Pancreas (tissue), 10 donors: ENCODE results near the gene CTNNA2. TPM values are rescaled to one million over a fixed set of nuclear protein-coding genes. Genes with fewer than 3 reads are reported as not detected.
"Not testable (repeated sequence)": the region's sequence is repeated elsewhere in the genome, so short reads cannot be mapped to it uniquely, and the experiment has no call there.

Experiments
- ATAC-seq, 4 donors: fragments of 200-7000 bp; cut with Tn5 transposase; one replicate each; pipeline versions ENCODE4 v1.8.0 to v1.9.1; 2020; ENCODE audit warnings: mild to moderate bottlenecking in 4 of 4, moderate library complexity in 4 of 4
- DNase-seq, 6 donors: peaks; one replicate each; pipeline ENCODE4 v3.0.0-alpha.2; 2020
- FAIRE-seq: peaks from 2 replicates; lab custom pipeline; 2012; peaks lifted over from hg19 to GRCh38; lab: Jason Lieb, UNC
- H3K27ac ChIP-seq, 4 donors: fragments of 200-600 bp; sonication (generic); 1 replicate in 3 of 4; 2 replicates in 1 of 4; pipeline versions ENCODE4 v1.5.0 to v1.8.0; 2020
- H3K27me3 ChIP-seq, 4 donors: fragments of 200-600 bp; one replicate each; pipeline ENCODE4 v1.8.0; 2021
- H3K36me3 ChIP-seq, 3 donors: fragments of 200-600 bp; sonication (generic) in 1 of 3; one replicate each; pipeline versions ENCODE4 v1.5.0 to v1.8.0; 2020 to 2021
- H3K4me1 ChIP-seq, 3 donors: fragments of 200-600 bp; one replicate each; pipeline ENCODE4 v1.8.0; 2021
- H3K4me3 ChIP-seq, 4 donors: fragments of 200-600 bp; sonication (generic) in 2 of 4; one replicate each; pipeline versions ENCODE4 v1.5.0 to v1.8.0; 2020 to 2021
- H3K9me3 ChIP-seq, 4 donors: fragments of 200-600 bp; one replicate each; pipeline ENCODE4 v1.8.0; 2021
- WGBS, 2 donors: extraction: QIAGEN DNeasy Blood & Tissue Kit; methylation state at CpG; one replicate each; pipeline ENCODE4 v1.1.7; 2013; 5-methylcytosine and 5-hydroxymethylcytosine counted together
- intact Hi-C, 3 donors: fragments of 100-400 bp; cut with DNase I; formaldehyde crosslinking; loops; one replicate each; pipeline versions ENCODE4 v1.11.1 to v1.14.2; 2022
- polyA plus RNA-seq, 2 donors: library from polyadenylated mRNA; stranded (reverse); fragments of 200-250 nt; gene quantifications; one replicate each; pipeline ENCODE4 v1.2.3, GENCODE V29; 2013
- total RNA-seq, 6 donors: library from RNA; stranded (reverse); fragmentation: NEBNext Ultra II Directional in 4 of 6; extraction: Animal tissue kit (Norgen Biotek cat#: 25700) in 4 of 6; gene quantifications; one replicate each; pipeline versions ENCODE4 v1.2.1 to v1.2.4, GENCODE V29; 2021 to 2023
- TF ChIP-seq, protein P1 (sequence below), 4 donors: fragments of 200-600 bp; sonication (generic) in 3 of 4; IDR thresholded peaks; one replicate each; pipeline versions ENCODE4 v1.5.0 to v1.8.0; 2021; ENCODE audit warnings: antibody characterized with exemption in 4 of 4
- donor health status: healthy with polysubstance abuse.
- donor health status: DM: no; HTN: no; CAD: no; lungs with moderate emphysema.
- donor health status: DM: no; HTN: no; CAD: no.
- donor health status: control.
- donor health status: control.
- donor health status: Bipolar disorder and iron deficiency.
- donor health status: DM: yes; HTN: yes; CAD: no.
- donor health status: DM: no; HTN: no; CAD: no.
- donor health status: DM: no; HTN: no; CAD: no.
- donor health status: DM: yes; HTN: yes; CAD: no.

The CTNNA2 gene
- total and polyA plus RNA-seq, 8 donors, result 0.25 to 12.1 (median 2.1) TPM

DNA sequence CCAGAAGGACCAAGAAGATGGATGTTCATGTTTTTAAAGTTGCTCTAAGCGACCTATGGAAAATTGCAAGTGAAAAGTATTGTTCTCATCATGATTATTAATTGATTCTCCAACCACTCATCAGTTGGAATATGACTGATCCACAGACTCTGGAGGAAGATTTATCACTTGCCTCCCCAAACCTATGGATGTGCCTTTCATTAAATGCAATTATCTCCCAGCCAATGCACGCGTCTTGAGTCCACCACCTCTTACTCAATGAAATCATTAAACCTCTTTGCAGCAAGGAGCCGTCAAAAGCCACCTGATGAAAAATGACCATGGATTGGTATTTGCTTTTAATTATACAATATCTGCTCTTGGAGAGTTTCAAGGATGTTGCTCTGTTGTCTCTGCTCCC is 626.1 kb downstream of the CTNNA2 start:
- FAIRE-seq, result no peak
- intact Hi-C loops, result no loop called here
- Histone ChIP-seq H3K36me3 (no peaks in the 10 kb centered on the region), H3K9me3 (no peaks in the 10 kb centered on the region), H3K4me1 (no peaks in the 10 kb centered on the region), H3K27ac (no peak overlapping the region), H3K4me3 (no peak overlapping the region), H3K27me3 (no peaks in the 10 kb centered on the region)
- DNase-seq, result no peak
- TF ChIP-seq, protein P1, sequence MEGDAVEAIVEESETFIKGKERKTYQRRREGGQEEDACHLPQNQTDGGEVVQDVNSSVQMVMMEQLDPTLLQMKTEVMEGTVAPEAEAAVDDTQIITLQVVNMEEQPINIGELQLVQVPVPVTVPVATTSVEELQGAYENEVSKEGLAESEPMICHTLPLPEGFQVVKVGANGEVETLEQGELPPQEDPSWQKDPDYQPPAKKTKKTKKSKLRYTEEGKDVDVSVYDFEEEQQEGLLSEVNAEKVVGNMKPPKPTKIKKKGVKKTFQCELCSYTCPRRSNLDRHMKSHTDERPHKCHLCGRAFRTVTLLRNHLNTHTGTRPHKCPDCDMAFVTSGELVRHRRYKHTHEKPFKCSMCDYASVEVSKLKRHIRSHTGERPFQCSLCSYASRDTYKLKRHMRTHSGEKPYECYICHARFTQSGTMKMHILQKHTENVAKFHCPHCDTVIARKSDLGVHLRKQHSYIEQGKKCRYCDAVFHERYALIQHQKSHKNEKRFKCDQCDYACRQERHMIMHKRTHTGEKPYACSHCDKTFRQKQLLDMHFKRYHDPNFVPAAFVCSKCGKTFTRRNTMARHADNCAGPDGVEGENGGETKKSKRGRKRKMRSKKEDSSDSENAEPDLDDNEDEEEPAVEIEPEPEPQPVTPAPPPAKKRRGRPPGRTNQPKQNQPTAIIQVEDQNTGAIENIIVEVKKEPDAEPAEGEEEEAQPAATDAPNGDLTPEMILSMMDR (IDR thresholded peaks at IDR 0.05), result no peak
- 55 to 58% methylated on average over 4 of the region's 4 CpGs for whole genome bisulfite sequencing, 2 donors
- no peak for ATAC-seq

- no peak for ATAC-seq
- Histone ChIP-seq H3K4me3 (no peak overlapping the region), H3K27me3 (no peaks in the 10 kb centered on the region), H3K36me3 (no peaks in the 10 kb centered on the region), H3K9me3 (no peaks in the 10 kb centered on the region), H3K4me1 (no peaks in the 10 kb centered on the region), H3K27ac (no peak overlapping the region)
- DNase-seq, result no peak
- WGBS, 2 donors, result 75 to 78% methylated on average over 4 of the region's 4 CpGs
- intact Hi-C loops, result no loop called here
- FAIRE-seq, result no peak
- TF ChIP-seq, protein P1 (IDR thresholded peaks at IDR 0.05), result no peak
Measured at GRCh38 chr2:80141007-80141726, 628.3 kb downstream of the CTNNA2 start.

GRCh38 chr2:80145499-80145898 is 632.6 kb downstream of the CTNNA2 start:
- ATAC-seq, result no peak
- intact Hi-C loops, result no loop called here
- Histone ChIP-seq H3K27me3 (no peaks in the 10 kb centered on the region), H3K4me1 (no peaks in the 10 kb centered on the region), H3K9me3 (no peaks in the 10 kb centered on the region), H3K36me3 (no peaks in the 10 kb centered on the region), H3K27ac (no peak overlapping the region), H3K4me3 (no peak overlapping the region)
- 71 to 79% methylated on average over 4 of the region's 4 CpGs for whole genome bisulfite sequencing, 2 donors
- no peak for FAIRE-seq
- TF ChIP-seq, protein P1 (IDR thresholded peaks at IDR 0.05), result no peak
- DNase-seq, result no peak

GRCh38 chr2:80146757-80147156 is 633.9 kb downstream of the CTNNA2 start:
- ATAC-seq, intact Hi-C loops, H3K27me3 ChIP-seq, DNase-seq, H3K36me3 ChIP-seq, H3K4me3 ChIP-seq, H3K4me1 ChIP-seq, H3K9me3 ChIP-seq, H3K27ac ChIP-seq, FAIRE-seq: not testable (repeated sequence)
- WGBS, 2 donors, result 85 to 87% methylated on average over 5 of the region's 5 CpGs

DNA sequence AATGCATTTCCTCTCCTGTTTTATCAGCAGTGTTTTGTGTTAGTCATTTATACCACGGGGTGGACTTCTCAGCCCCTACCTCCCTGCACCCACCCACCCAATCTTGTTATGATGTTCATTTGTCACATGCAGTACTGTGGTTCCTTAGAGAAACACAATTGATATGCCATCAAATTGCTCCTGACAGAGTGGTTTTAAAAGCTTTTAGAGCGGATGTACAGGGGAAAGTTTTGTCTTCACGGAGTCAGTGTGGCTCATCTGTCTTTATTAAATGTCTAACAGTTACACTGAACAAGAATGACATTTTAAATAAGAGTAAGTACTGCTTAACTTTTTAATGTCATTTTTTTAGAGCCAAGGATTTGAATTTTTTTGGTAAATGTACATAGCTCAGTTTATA is 634.8 kb downstream of the CTNNA2 start:
- WGBS, 2 donors, result 60 to 74% methylated on average over 3 of the region's 3 CpGs
- FAIRE-seq, result no peak

More for the DNA sequence above, 634.8 kb downstream of the CTNNA2 start:
- H3K36me3 ChIP-seq, result no peaks in the 10 kb centered on the region
- H3K27me3 ChIP-seq, result no peaks in the 10 kb centered on the region
- no peaks in the 10 kb centered on the region for H3K9me3 ChIP-seq
- no peak overlapping the region for H3K27ac ChIP-seq
- ATAC-seq (no peak), DNase-seq (no peak)
- TF ChIP-seq, protein P1 (IDR thresholded peaks at IDR 0.05), result no peak
- no peak overlapping the region for H3K4me3 ChIP-seq
- H3K4me1 ChIP-seq, result no peaks in the 10 kb centered on the region
- intact Hi-C loops, result no loop called here
